Cardiac muscle cell (in vitro differentiated cells and primary cell): ENCODE results near the gene HTR3E. TPM values are rescaled to one million over a fixed set of nuclear protein-coding genes. Genes with fewer than 3 reads are reported as not detected.
A peak's percentile ranks its signal among the peaks of the same experiment; 100 is the strongest.

ENCODE experiments used
- DNase-seq, 2 donors: peaks; one replicate each; pipeline versions ENCODE4 v3.0.0 to v3.0.0-alpha.2; 2010 to 2017; ENCODE audit warnings: low read depth in 1 of 2, low spot score in 1 of 2
- H3K27ac ChIP-seq: fragments of 200-600 bp; sonication (generic); 2 replicates; pipeline ENCODE4 v1.5.1; 2016
- H3K27me3 ChIP-seq: fragments of 200-600 bp; sonication (generic); 2 replicates; pipeline ENCODE4 v1.6.0; 2016; ENCODE audit warnings: control low read depth
- H3K36me3 ChIP-seq: fragments of 200-600 bp; sonication (generic); 2 replicates; pipeline ENCODE4 v1.5.1; 2016; ENCODE audit warnings: control low read depth
- H3K4me1 ChIP-seq: fragments of 200-600 bp; sonication (generic); 2 replicates; pipeline ENCODE4 v1.8.1; 2017; ENCODE audit warnings: low read depth, mild to moderate bottlenecking, mixed run types
- H3K4me3 ChIP-seq: fragments of 200-600 bp; sonication (generic); 2 replicates; pipeline ENCODE4 v1.5.1; 2016; ENCODE audit warnings: mild to moderate bottlenecking
- H3K9me3 ChIP-seq: fragments of 200-600 bp; sonication (generic); 2 replicates; pipeline ENCODE4 v1.5.1; 2017; ENCODE audit warnings: low read depth, mild to moderate bottlenecking, control low read depth
- CTCF ChIP-seq: IDR thresholded peaks from 2 replicates; pipeline ENCODE4 v1.5.1; 2012; ENCODE audit warnings: low read depth, mild to moderate bottlenecking, low read length
- polyA plus RNA-seq: library from polyadenylated mRNA; unstranded; fragments of >200 nt; fragmentation: Nextera tagmentation; extraction: Ambion mirVana; gene quantifications from 2 replicates; pipeline ENCODE4 v1.2.1, GENCODE V29; 2016
- total RNA-seq: library from RNA; depleted of rRNA; stranded (reverse); fragments of >200 nt; gene quantifications from 2 replicates; pipeline ENCODE4 v1.2.3, GENCODE V29; 2016

The HTR3E gene
- total and polyA plus RNA-seq, 2 experiments from 2014 or later: 0.15 TPM; not detected in 1

- Histone ChIP-seq H3K4me1 (no peaks in the 10 kb centered on the region), H3K36me3 (no peaks in the 10 kb centered on the region), H3K9me3 (no peaks in the 10 kb centered on the region), H3K27me3 (no peaks in the 10 kb centered on the region), H3K27ac (no peak overlapping the region), H3K4me3 (no peak overlapping the region)
- no peak for TF ChIP-seq CTCF
- DNase-seq: no peak
These were observed 21.0 kb upstream of the HTR3E start for GRCh38 chr3:184075901-184076300.

- no peak for TF ChIP-seq CTCF
- no peaks in the 10 kb centered on the region for H3K9me3 ChIP-seq
- no peaks in the 10 kb centered on the region for H3K4me1 ChIP-seq
- H3K27me3 ChIP-seq: no peaks in the 10 kb centered on the region
- no peak for DNase-seq
- no peaks in the 10 kb centered on the region for H3K36me3 ChIP-seq
- H3K4me3 ChIP-seq: no peak overlapping the region
- H3K27ac ChIP-seq: no peak overlapping the region
These were observed 19.0 kb upstream of the HTR3E start for GRCh38 chr3:184077881-184078280.

- H3K27ac ChIP-seq: no peak overlapping the region
- no peaks in the 10 kb centered on the region for H3K27me3 ChIP-seq
- H3K36me3 ChIP-seq: no peaks in the 10 kb centered on the region
- H3K4me3 ChIP-seq: no peak overlapping the region
- H3K4me1 ChIP-seq: no peaks in the 10 kb centered on the region
- DNase-seq: no peak
- H3K9me3 ChIP-seq: no peaks in the 10 kb centered on the region
- no peak for TF ChIP-seq CTCF
These were observed 18.0 kb upstream of the HTR3E start for GRCh38 chr3:184078851-184079250.

GRCh38 chr3:184081116-184081830 lies 15.6 kb upstream of the HTR3E start:
- Histone ChIP-seq H3K4me1 (no peaks in the 10 kb centered on the region), H3K36me3 (no peaks in the 10 kb centered on the region), H3K27ac (no peak overlapping the region), H3K9me3 (no peaks in the 10 kb centered on the region), H3K4me3 (no peak overlapping the region), H3K27me3 (no peaks in the 10 kb centered on the region)
- peak in 1 of 2 donors; percentile 19 for DNase-seq
- no peak for TF ChIP-seq CTCF

- no peaks in the 10 kb centered on the region for H3K27me3 ChIP-seq
- no peaks in the 10 kb centered on the region for H3K4me1 ChIP-seq
- H3K27ac ChIP-seq: no peak overlapping the region
- no peaks in the 10 kb centered on the region for H3K9me3 ChIP-seq
- DNase-seq: no peak
- no peaks in the 10 kb centered on the region for H3K36me3 ChIP-seq
- no peak overlapping the region for H3K4me3 ChIP-seq
- no peak for TF ChIP-seq CTCF
These were observed 14.8 kb upstream of the HTR3E start for GRCh38 chr3:184082034-184082433.
